ENCODE results near the gene NRXN3. TPM values are rescaled to one million over a fixed set of nuclear protein-coding genes. Genes with fewer than 3 reads are reported as not detected.

The NRXN3 gene
- total RNA-seq, 1 donor, result 2.5 TPM

DNA sequence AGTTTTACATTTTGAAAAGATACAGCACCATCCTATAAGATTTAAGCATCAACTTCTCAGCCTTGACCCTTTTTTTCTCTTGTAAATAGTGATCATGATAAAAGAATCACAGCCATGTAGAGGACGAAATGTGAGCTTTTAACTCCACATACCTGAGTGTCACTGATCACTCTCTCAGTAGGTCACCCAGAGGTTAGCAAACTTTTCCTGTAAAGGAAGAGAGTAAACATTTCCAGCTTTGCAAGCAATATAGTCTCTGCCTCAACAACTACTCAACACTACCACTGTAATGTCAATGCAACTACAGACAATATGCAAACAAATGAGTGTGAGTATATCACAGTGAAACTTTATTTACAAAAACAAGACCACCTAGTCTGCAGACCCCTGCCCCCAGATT is 1129.0 kb downstream of the NRXN3 start:
- H3K36me3 ChIP-seq (ENCODE audit: insufficient read depth, low read length), result no peaks in the 10 kb centered on the region
- no peaks in the 10 kb centered on the region for H4K20me1 ChIP-seq (ENCODE audit: insufficient read depth, low read length)
- H3K9me3 ChIP-seq (ENCODE audit: low read depth, low read length), result no peaks in the 10 kb centered on the region
- no peak overlapping the region for H3K4me3 ChIP-seq (ENCODE audit: insufficient read depth, low read length)
- H3K79me2 ChIP-seq (ENCODE audit: insufficient read depth, low read length), result no peaks in the 10 kb centered on the region
- no peak overlapping the region for H2AFZ ChIP-seq (ENCODE audit: low read length)
- no peaks in the 10 kb centered on the region for H3K27me3 ChIP-seq (ENCODE audit: insufficient read depth, low read length)
- no peak overlapping the region for H3K27ac ChIP-seq (ENCODE audit: low read depth, low read length)
- DNase-seq (ENCODE audit: insufficient read length, low spot score, missing footprints), result no peak
- TF ChIP-seq, protein P1, sequence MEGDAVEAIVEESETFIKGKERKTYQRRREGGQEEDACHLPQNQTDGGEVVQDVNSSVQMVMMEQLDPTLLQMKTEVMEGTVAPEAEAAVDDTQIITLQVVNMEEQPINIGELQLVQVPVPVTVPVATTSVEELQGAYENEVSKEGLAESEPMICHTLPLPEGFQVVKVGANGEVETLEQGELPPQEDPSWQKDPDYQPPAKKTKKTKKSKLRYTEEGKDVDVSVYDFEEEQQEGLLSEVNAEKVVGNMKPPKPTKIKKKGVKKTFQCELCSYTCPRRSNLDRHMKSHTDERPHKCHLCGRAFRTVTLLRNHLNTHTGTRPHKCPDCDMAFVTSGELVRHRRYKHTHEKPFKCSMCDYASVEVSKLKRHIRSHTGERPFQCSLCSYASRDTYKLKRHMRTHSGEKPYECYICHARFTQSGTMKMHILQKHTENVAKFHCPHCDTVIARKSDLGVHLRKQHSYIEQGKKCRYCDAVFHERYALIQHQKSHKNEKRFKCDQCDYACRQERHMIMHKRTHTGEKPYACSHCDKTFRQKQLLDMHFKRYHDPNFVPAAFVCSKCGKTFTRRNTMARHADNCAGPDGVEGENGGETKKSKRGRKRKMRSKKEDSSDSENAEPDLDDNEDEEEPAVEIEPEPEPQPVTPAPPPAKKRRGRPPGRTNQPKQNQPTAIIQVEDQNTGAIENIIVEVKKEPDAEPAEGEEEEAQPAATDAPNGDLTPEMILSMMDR (IDR thresholded peaks at IDR 0.05; ENCODE audit: extremely low read depth, low read depth, low read length), result no peak
- no peak overlapping the region for H3K4me2 ChIP-seq (ENCODE audit: insufficient read depth, low read length)
- no peaks in the 10 kb centered on the region for H3K4me1 ChIP-seq (ENCODE audit: insufficient read depth, low read length)

DNA sequence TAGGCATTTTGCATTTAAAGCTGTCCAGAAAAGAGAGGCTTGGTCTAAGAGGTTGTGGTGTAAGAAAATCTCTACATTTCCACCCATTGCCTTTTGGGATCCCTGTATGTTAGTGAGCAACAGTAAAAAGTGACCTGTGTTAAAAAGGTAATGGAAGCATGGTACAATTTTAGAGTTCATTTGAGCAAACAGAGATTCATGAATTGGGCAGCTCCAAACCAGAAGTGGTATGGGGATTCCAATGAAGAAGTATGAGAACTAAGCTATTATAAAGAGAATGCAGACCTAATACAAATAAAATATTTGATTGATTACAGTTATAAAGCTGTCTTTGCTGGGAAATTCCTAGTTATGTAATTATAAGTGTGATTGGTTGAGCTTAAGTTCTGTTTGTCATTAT is 1134.1 kb downstream of the NRXN3 start:
- H3K36me3 ChIP-seq (ENCODE audit: insufficient read depth, low read length), result no peaks in the 10 kb centered on the region
- H3K27ac ChIP-seq (ENCODE audit: low read depth, low read length), result no peak overlapping the region
- H3K27me3 ChIP-seq (ENCODE audit: insufficient read depth, low read length), result no peaks in the 10 kb centered on the region
- DNase-seq (ENCODE audit: insufficient read length, low spot score, missing footprints), result no peak
- TF ChIP-seq, protein P1 (IDR thresholded peaks at IDR 0.05; ENCODE audit: extremely low read depth, low read depth, low read length), result no peak
- no peak overlapping the region for H3K4me3 ChIP-seq (ENCODE audit: insufficient read depth, low read length)
- H3K4me2 ChIP-seq (ENCODE audit: insufficient read depth, low read length), result no peak overlapping the region
- no peaks in the 10 kb centered on the region for H3K4me1 ChIP-seq (ENCODE audit: insufficient read depth, low read length)
- no peak overlapping the region for H2AFZ ChIP-seq (ENCODE audit: low read length)
- H4K20me1 ChIP-seq (ENCODE audit: insufficient read depth, low read length), result no peaks in the 10 kb centered on the region
- no peaks in the 10 kb centered on the region for H3K79me2 ChIP-seq (ENCODE audit: insufficient read depth, low read length)
- no peaks in the 10 kb centered on the region for H3K9me3 ChIP-seq (ENCODE audit: low read depth, low read length)

DNA sequence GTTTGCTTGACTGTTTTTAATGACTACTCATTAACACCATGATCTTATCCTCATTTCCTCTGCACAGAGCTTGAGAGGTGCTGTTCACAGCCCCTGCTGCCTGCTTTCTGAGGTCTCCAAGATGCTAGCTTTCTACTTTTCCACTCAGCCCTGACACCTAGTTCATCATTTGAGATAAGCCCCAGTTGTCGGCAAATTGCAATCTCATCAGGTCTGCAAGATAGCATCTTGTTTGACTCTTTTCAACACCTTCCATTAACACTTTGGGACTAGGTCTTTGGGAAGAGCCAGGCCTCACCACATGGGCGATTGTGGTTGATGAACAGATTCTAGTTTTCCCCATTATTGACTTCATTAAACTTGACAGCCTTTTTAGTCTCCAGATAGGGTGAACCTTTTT is 1136.4 kb downstream of the NRXN3 start:
- H3K4me1 ChIP-seq (ENCODE audit: insufficient read depth, low read length), result no peaks in the 10 kb centered on the region
- no peaks in the 10 kb centered on the region for H3K36me3 ChIP-seq (ENCODE audit: insufficient read depth, low read length)
- H3K4me2 ChIP-seq (ENCODE audit: insufficient read depth, low read length), result no peak overlapping the region
- no peaks in the 10 kb centered on the region for H3K27me3 ChIP-seq (ENCODE audit: insufficient read depth, low read length)
- DNase-seq (ENCODE audit: insufficient read length, low spot score, missing footprints), result no peak
- TF ChIP-seq, protein P1 (IDR thresholded peaks at IDR 0.05; ENCODE audit: extremely low read depth, low read depth, low read length), result no peak
- H3K79me2 ChIP-seq (ENCODE audit: insufficient read depth, low read length), result no peaks in the 10 kb centered on the region
- no peak overlapping the region for H3K27ac ChIP-seq (ENCODE audit: low read depth, low read length)
- no peak overlapping the region for H2AFZ ChIP-seq (ENCODE audit: low read length)
- H4K20me1 ChIP-seq (ENCODE audit: insufficient read depth, low read length), result no peaks in the 10 kb centered on the region
- H3K4me3 ChIP-seq (ENCODE audit: insufficient read depth, low read length), result no peak overlapping the region
- no peaks in the 10 kb centered on the region for H3K9me3 ChIP-seq (ENCODE audit: low read depth, low read length)

DNA sequence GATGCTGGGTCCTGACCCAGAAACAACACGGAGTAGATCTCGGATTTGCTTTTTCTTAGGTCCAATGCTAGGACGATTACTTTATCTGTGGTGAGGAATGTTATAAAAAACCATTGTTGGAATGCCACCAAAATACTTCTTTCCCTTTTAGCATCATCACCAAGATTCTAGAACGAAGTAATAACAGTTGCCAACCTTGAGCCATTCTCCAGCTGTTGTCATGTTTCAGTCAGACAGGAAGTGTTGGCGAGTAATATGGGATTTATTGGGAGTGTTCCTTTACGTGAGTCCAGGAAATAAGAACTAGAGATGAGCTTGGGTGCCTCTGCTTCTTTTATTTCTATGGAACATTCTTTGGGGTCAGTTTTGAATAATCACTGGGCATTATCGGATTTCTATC is 1148.2 kb downstream of the NRXN3 start:
- no peaks in the 10 kb centered on the region for H3K27me3 ChIP-seq (ENCODE audit: insufficient read depth, low read length)
- no peaks in the 10 kb centered on the region for H3K36me3 ChIP-seq (ENCODE audit: insufficient read depth, low read length)
- no peak overlapping the region for H3K27ac ChIP-seq (ENCODE audit: low read depth, low read length)
- TF ChIP-seq, protein P1 (IDR thresholded peaks at IDR 0.05; ENCODE audit: extremely low read depth, low read depth, low read length), result no peak
- H2AFZ ChIP-seq (ENCODE audit: low read length), result no peak overlapping the region
- H3K79me2 ChIP-seq (ENCODE audit: insufficient read depth, low read length), result no peaks in the 10 kb centered on the region
- no peak overlapping the region for H3K4me3 ChIP-seq (ENCODE audit: insufficient read depth, low read length)
- peak overlapping the region; percentile 15 for H3K4me2 ChIP-seq (ENCODE audit: insufficient read depth, low read length)
- no peaks in the 10 kb centered on the region for H3K9me3 ChIP-seq (ENCODE audit: low read depth, low read length)
- H3K4me1 ChIP-seq (ENCODE audit: insufficient read depth, low read length), result no peaks in the 10 kb centered on the region
- no peak for DNase-seq (ENCODE audit: insufficient read length, low spot score, missing footprints)
- no peaks in the 10 kb centered on the region for H4K20me1 ChIP-seq (ENCODE audit: insufficient read depth, low read length)

Measured in osteoblast (primary cell).